Renal pelvis (tissue), 4 donors: ENCODE results near the gene APOB. TPM values are rescaled to one million over a fixed set of nuclear protein-coding genes. Genes with fewer than 3 reads are reported as not detected.
"Not testable (repeated sequence)": the region's sequence is repeated elsewhere in the genome, so short reads cannot be mapped to it uniquely, and the experiment has no call there.

Source experiments
- DNase-seq: peaks from one replicate; pipeline ENCODE4 v3.0.0-alpha.2; 2013
- polyA plus RNA-seq, 3 donors: library from polyadenylated mRNA; unstranded; fragments of 120-200 nt; gene quantifications; one replicate each; pipeline ENCODE4 v1.2.1, GENCODE V29; 2013; ENCODE audit not compliant: insufficient read length in 3 of 3

APOB gene
- polyA plus RNA-seq, 3 donors: 1.2 to 3.8 (median 3.8) TPM

GRCh38 chr2:21034156-21034971 lies 9.5 kb downstream of the APOB start:
- DNase-seq: no peak

- DNase-seq: no peak
Observed at GRCh38 chr2:21033237-21034155, 10.4 kb downstream of the APOB start.

GRCh38 chr2:21032338-21033236 lies 11.3 kb downstream of the APOB start:
- no peak for DNase-seq

- DNase-seq: no peak
Observed at GRCh38 chr2:21030983-21031968, 12.6 kb downstream of the APOB start.

- DNase-seq: no peak
Observed at GRCh38 chr2:21029519-21029918, 14.4 kb downstream of the APOB start.

- not testable (repeated sequence) for DNase-seq
Observed at GRCh38 chr2:21028951-21029350, 14.9 kb downstream of the APOB start.

GRCh38 chr2:21028021-21028947 lies 15.6 kb downstream of the APOB start:
- no peak for DNase-seq

GRCh38 chr2:21026479-21027282 lies 17.2 kb downstream of the APOB start:
- no peak for DNase-seq

- DNase-seq: no peak
Observed at GRCh38 chr2:21025690-21026478, 18.0 kb downstream of the APOB start.

- no peak for DNase-seq
Observed at GRCh38 chr2:21024722-21025389, 19.0 kb downstream of the APOB start.

GRCh38 chr2:21024198-21024597 lies 19.7 kb downstream of the APOB start:
- DNase-seq: no peak

- DNase-seq: no peak
Observed at GRCh38 chr2:21023419-21024181, 20.3 kb downstream of the APOB start.

GRCh38 chr2:21022792-21023367 lies 21.0 kb downstream of the APOB start:
- DNase-seq: no peak

- DNase-seq: no peak
Observed at GRCh38 chr2:21021430-21021829, 22.4 kb downstream of the APOB start.

GRCh38 chr2:21020668-21021288 lies 23.1 kb downstream of the APOB start:
- no peak for DNase-seq
